Uterus (tissue), 4 donors: ENCODE results near the gene EPHB2. TPM values are rescaled to one million over a fixed set of nuclear protein-coding genes. Genes with fewer than 3 reads are reported as not detected.

Source experiments
- DNase-seq, 2 donors: peaks; one replicate each; pipeline ENCODE4 v3.0.0-alpha.2; 2019 to 2020
- H3K27ac ChIP-seq, 2 donors: fragments of 200-600 bp; sonication (generic); 1 replicate in 1 of 2; 2 replicates in 1 of 2; pipeline ENCODE4 v1.5.1; 2016 to 2018
- H3K27me3 ChIP-seq, 2 donors: fragments of 200-600 bp; sonication (generic); one replicate each; pipeline ENCODE4 v1.5.1; 2018 to 2019; ENCODE audit warnings: control low read depth in 1 of 2
- H3K36me3 ChIP-seq, 2 donors: fragments of 200-600 bp; sonication (generic); one replicate each; pipeline ENCODE4 v1.5.1; 2019; ENCODE audit warnings: control low read depth in 1 of 2
- H3K4me1 ChIP-seq, 2 donors: fragments of 200-600 bp; sonication (generic); one replicate each; pipeline ENCODE4 v1.5.1; 2018 to 2019; ENCODE audit warnings: control low read depth in 1 of 2
- H3K4me3 ChIP-seq, 2 donors: fragments of 200-600 bp; sonication (generic); 1 replicate in 1 of 2; 2 replicates in 1 of 2; pipeline ENCODE4 v1.5.1; 2018 to 2019; ENCODE audit warnings: mild to moderate bottlenecking in 1 of 2
- H3K9me3 ChIP-seq, 2 donors: fragments of 200-600 bp; sonication (generic); one replicate each; pipeline ENCODE4 v1.5.1; 2019; ENCODE audit warnings: control low read depth in 1 of 2
- POLR2A ChIP-seq, 2 donors: fragments of 450-650 bp; IDR thresholded peaks; one replicate each; pipeline ENCODE4 v1.6.1; 2016; ENCODE audit warnings: antibody characterized with exemption in 2 of 2, mild to moderate bottlenecking in 1 of 2, moderate library complexity in 1 of 2
- intact Hi-C: fragments of 100-400 bp; cut with DNase I; formaldehyde crosslinking; loops from one replicate; pipeline ENCODE4 v1.15.1; 2023; ENCODE audit warnings: low total_unique reads
- total RNA-seq, 4 donors: library from RNA; depleted of rRNA in 3 of 4; stranded (reverse); fragments of >200 nt in 3 of 4; gene quantifications; one replicate each; pipeline versions ENCODE4 v1.1.0 to v1.2.4, GENCODE V29; 2014 to 2023
- TF ChIP-seq, protein P1 (sequence below), 4 experiments: fragments of 200-600 bp in 2 of 4; fragments of 450-650 bp in 2 of 4; sonication (generic) in 2 of 4; IDR thresholded peaks; one replicate each; pipeline ENCODE4 v1.5.1; 2016 to 2019; ENCODE audit warnings: antibody characterized with exemption in 4 of 4, mild to moderate bottlenecking in 2 of 4, moderate library complexity in 1 of 4
- donor health status: DM: yes; HTN: yes; CAD: no.

EPHB2 gene
- total RNA-seq, 4 donors from 2014 or later, result under 0.01 to 49.6 (median 2.2) TPM

DNA sequence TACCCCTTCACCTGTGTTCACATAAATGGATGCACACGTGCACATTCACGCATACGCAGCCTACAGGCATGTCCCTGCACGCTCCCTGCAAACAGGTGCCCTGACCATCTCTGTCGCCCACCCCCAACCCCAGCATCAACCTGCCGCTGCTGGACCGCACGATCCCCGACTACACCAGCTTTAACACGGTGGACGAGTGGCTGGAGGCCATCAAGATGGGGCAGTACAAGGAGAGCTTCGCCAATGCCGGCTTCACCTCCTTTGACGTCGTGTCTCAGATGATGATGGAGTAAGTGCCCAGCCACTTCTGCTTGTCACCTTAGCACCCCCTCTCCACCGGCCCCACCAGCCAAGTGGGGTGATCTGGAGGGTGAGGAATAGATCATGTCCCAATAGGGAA lies 201.7 kb downstream of the EPHB2 start:
- Histone ChIP-seq H3K36me3 (no peaks in the 10 kb centered on the region), H3K27me3 (no peaks in the 10 kb centered on the region), H3K4me1 (no peaks in the 10 kb centered on the region), H3K4me3 (no peak overlapping the region), H3K27ac (no peak overlapping the region), H3K9me3 (no peaks in the 10 kb centered on the region)
- intact Hi-C loops, result no loop called here
- DNase-seq, result no peak
- TF ChIP-seq, protein P1, sequence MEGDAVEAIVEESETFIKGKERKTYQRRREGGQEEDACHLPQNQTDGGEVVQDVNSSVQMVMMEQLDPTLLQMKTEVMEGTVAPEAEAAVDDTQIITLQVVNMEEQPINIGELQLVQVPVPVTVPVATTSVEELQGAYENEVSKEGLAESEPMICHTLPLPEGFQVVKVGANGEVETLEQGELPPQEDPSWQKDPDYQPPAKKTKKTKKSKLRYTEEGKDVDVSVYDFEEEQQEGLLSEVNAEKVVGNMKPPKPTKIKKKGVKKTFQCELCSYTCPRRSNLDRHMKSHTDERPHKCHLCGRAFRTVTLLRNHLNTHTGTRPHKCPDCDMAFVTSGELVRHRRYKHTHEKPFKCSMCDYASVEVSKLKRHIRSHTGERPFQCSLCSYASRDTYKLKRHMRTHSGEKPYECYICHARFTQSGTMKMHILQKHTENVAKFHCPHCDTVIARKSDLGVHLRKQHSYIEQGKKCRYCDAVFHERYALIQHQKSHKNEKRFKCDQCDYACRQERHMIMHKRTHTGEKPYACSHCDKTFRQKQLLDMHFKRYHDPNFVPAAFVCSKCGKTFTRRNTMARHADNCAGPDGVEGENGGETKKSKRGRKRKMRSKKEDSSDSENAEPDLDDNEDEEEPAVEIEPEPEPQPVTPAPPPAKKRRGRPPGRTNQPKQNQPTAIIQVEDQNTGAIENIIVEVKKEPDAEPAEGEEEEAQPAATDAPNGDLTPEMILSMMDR (IDR thresholded peaks at IDR 0.05), result no peak
- no peak for TF ChIP-seq POLR2A (IDR thresholded peaks at IDR 0.05)

DNA sequence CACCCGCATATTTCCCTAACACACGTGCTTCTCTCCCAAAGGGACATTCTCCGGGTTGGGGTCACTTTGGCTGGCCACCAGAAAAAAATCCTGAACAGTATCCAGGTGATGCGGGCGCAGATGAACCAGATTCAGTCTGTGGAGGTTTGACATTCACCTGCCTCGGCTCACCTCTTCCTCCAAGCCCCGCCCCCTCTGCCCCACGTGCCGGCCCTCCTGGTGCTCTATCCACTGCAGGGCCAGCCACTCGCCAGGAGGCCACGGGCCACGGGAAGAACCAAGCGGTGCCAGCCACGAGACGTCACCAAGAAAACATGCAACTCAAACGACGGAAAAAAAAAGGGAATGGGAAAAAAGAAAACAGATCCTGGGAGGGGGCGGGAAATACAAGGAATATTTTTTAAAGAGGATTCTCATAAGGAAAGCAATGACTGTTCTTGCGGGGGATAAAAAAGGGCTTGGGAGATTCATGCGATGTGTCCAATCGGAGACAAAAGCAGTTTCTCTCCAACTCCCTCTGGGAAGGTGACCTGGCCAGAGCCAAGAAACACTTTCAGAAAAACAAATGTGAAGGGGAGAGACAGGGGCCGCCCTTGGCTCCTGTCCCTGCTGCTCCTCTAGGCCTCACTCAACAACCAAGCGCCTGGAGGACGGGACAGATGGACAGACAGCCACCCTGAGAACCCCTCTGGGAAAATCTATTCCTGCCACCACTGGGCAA lies 202.9 kb downstream of the EPHB2 start:
- intact Hi-C loops, result no loop called here
- Histone ChIP-seq H3K4me1 (no peaks in the 10 kb centered on the region), H3K4me3 (no peak overlapping the region)

DNA sequence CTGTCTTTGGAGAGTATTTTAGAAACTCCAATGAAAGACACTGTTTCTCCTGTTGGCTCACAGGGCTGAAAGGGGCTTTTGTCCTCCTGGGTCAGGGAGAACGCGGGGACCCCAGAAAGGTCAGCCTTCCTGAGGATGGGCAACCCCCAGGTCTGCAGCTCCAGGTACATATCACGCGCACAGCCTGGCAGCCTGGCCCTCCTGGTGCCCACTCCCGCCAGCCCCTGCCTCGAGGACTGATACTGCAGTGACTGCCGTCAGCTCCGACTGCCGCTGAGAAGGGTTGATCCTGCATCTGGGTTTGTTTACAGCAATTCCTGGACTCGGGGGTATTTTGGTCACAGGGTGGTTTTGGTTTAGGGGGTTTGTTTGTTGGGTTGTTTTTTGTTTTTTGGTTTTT lies 203.5 kb downstream of the EPHB2 start:
- Histone ChIP-seq H3K4me3 (no peak overlapping the region), H3K9me3 (no peaks in the 10 kb centered on the region), H3K36me3 (no peaks in the 10 kb centered on the region), H3K4me1 (no peaks in the 10 kb centered on the region), H3K27ac (no peak overlapping the region), H3K27me3 (no peaks in the 10 kb centered on the region)
- intact Hi-C loops, result no loop called here
- TF ChIP-seq POLR2A (IDR thresholded peaks at IDR 0.05), result no peak
- TF ChIP-seq, protein P1 (IDR thresholded peaks at IDR 0.05), result no peak
- no peak for DNase-seq

More for the DNA sequence above, 202.9 kb downstream of the EPHB2 start:
- no peaks in the 10 kb centered on the region for H3K9me3 ChIP-seq
- no peaks in the 10 kb centered on the region for H3K36me3 ChIP-seq
- no peaks in the 10 kb centered on the region for H3K27me3 ChIP-seq
- DNase-seq, result no peak
- TF ChIP-seq POLR2A (IDR thresholded peaks at IDR 0.05), result no peak
- TF ChIP-seq, protein P1 (IDR thresholded peaks at IDR 0.05), result no peak
- H3K27ac ChIP-seq, result no peak overlapping the region

DNA sequence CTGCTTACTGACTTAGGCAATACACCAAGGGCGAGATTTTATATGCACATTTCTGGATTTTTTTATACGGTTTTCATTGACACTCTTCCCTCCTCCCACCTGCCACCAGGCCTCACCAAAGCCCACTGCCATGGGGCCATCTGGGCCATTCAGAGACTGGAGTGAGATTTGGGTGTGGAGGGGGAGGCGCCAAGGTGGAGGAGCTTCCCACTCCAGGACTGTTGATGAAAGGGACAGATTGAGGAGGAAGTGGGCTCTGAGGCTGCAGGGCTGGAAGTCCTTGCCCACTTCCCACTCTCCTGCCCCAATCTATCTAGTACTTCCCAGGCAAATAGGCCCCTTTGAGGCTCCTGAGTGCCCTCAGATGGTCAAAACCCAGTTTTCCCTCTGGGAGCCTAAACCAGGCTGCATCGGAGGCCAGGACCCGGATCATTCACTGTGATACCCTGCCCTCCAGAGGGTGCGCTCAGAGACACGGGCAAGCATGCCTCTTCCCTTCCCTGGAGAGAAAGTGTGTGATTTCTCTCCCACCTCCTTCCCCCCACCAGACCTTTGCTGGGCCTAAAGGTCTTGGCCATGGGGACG lies 204.1 kb downstream of the EPHB2 start:
- no peak for DNase-seq
- intact Hi-C loops, result no loop called here
- Histone ChIP-seq H3K9me3 (no peaks in the 10 kb centered on the region), H3K36me3 (no peaks in the 10 kb centered on the region), H3K4me1 (no peaks in the 10 kb centered on the region), H3K27me3 (no peaks in the 10 kb centered on the region), H3K27ac (no peak overlapping the region), H3K4me3 (no peak overlapping the region)
- no peak for TF ChIP-seq POLR2A (IDR thresholded peaks at IDR 0.05)
- TF ChIP-seq, protein P1 (IDR thresholded peaks at IDR 0.05), result no peak

DNA sequence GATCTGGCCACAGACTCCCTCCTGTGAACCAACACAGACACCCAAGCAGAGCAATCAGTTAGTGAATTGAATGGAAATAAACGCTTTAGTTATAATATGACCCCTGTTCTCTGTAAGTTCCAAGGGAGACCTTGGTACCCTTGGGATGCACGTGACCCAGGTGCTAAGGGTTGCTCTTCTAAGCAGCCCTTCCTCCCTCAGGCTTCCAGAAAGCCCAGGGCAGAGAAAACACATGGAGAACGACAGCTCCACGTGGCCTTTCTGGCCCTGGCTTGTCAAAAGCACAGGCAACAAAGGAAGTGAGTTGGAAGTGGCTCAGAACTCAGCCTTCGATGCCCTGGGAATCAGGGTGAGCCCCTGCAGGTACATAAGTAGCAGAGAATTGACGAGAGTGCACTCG lies 204.6 kb downstream of the EPHB2 start:
- H3K27me3 ChIP-seq, result no peaks in the 10 kb centered on the region
- H3K27ac ChIP-seq, result no peak overlapping the region
- H3K4me1 ChIP-seq, result no peaks in the 10 kb centered on the region
- TF ChIP-seq, protein P1 (IDR thresholded peaks at IDR 0.05), result no peak
- TF ChIP-seq POLR2A (IDR thresholded peaks at IDR 0.05), result no peak
- intact Hi-C loops, result no loop called here
- H3K4me3 ChIP-seq, result no peak overlapping the region
- H3K9me3 ChIP-seq, result no peaks in the 10 kb centered on the region
- H3K36me3 ChIP-seq, result no peaks in the 10 kb centered on the region
- DNase-seq, result no peak
